Central memory CD4-positive, alpha-beta T cell (primary cell): ENCODE measurements around the gene CACNA1S.

ENCODE experiments used
- DNase-seq: peaks from one replicate; pipeline ENCODE4 v3.0.0; 2022

CACNA1S gene

GRCh38 chr1:201024625-201024998 lies 87.6 kb downstream of the CACNA1S start:
- DNase-seq, result no peak

DNA sequence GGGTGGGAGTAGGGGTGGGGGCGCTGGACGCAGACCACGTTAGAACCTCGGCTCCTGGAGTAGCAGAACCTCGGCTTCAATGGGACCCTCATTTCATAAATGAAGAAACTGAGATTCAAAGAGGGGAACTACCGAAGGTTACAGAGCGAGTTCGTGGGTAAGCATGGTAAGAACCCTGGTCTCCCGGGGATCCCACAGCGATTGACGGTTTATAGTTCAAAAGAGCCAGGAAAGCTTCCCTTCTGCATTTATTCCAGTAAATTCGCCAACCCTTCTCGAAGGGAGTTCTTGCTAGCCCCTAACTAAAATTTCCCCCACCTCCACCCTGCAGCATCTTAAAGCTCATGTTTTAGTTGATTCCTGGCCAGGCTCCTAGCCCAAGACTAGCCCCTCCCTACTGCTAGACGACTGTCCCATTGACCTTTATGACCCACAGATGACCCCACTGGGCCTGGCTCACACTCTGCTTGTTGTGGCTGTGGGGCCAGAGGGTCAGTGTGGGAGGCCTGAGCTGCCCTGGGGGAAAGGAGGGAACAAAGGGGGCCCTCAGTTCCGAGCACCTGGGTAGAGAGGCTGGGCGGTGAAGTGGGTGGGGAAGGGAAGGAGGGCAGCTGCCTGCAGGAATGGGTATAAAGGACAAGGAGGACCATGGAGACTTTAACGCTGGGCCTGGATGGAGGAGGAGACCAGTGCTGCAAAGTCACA lies 88.2 kb downstream of the CACNA1S start:
- DNase-seq, result no peak

- DNase-seq, result peak; percentile 89
Measured at GRCh38 chr1:201023517-201023902, 88.7 kb downstream of the CACNA1S start, which contains the start of gene KIF21B. Gene KIF21B, minus strand, starts transcription at chr1:201023714. Its CDS starts 331 bp downstream, at chr1:201023383.

DNA sequence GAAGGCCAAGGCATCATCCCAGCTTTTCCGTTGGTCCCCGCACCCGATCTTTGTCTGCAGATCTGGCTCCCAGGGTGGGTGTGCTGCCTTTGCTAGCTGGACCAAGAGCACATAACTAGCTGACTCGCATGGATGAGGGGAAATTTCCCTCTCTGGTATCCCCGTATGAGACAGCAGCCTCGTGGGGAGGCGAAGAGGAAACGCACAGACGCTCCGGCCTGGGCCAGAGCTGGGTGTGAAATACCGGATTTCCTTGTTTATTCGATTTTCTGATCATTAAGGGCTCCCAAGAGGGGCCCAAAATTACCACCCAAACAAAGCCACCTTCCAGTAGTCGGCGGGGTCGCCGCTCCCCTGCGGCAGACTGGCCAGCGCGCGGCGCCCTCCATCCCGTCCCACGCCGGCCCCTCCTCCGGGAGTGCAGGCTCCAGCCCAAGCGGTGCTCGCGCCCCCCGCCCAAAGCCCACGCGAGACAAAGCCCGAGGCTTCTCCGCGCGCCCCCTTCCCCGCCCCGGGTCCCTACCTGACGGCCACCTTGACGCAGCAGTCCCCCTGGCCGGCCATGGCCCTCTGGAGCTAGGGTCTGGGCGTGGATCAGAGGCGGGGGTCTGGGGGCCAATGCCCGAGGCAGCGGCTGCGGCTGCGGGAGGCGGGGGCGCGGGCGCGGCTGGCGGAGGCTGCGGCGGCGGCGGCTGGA lies 89.3 kb downstream of the CACNA1S start:
- peak; percentile 35 for DNase-seq

GRCh38 chr1:201022493-201022819 lies 89.8 kb downstream of the CACNA1S start:
- DNase-seq, result no peak

DNA sequence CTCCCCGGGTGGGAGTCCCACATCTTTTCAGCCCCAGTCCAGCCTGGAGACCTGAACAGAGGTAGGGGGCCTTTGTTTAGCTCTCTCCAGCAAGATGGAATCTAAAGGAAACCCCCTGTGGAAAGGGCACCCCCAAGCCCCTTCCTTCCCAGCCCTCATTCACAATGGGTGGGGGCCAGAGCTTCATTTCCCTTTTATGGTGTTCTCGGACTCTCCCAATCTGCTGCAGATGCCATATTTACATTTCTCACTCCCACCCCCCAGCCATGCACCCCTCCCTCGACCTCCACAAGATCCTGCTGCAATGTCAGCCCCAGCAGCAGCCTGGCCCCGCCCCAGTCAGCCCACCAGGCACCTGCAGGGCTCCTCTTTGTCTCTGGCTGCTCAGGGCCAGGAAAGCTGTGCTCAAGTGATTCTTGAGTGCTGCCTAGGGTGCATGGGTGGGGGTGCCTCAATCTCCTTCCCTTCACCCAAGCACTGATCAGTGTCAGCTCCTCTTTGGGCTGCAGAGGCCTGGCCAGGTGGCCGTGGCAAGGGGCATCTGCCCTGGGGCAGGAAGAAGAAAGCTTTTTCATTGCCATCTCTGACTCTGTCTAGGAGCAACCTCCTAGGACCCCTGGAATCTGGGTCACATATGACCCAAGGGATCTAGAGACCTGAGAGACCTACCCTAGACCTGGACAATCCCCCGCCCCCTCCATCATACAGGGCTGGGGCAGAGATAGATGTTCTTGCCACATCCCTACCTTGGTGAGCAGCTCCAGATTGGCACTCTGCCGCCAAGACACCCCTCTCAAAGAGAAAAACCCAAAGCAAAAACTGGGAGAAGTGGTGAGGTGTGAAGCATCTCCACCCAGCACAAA lies 90.4 kb downstream of the CACNA1S start:
- DNase-seq, result no peak

GRCh38 chr1:201020721-201021629 lies 91.3 kb downstream of the CACNA1S start:
- DNase-seq, result peak; percentile 25

GRCh38 chr1:201020040-201020591 lies 92.1 kb downstream of the CACNA1S start:
- DNase-seq, result peak; percentile 16

DNA sequence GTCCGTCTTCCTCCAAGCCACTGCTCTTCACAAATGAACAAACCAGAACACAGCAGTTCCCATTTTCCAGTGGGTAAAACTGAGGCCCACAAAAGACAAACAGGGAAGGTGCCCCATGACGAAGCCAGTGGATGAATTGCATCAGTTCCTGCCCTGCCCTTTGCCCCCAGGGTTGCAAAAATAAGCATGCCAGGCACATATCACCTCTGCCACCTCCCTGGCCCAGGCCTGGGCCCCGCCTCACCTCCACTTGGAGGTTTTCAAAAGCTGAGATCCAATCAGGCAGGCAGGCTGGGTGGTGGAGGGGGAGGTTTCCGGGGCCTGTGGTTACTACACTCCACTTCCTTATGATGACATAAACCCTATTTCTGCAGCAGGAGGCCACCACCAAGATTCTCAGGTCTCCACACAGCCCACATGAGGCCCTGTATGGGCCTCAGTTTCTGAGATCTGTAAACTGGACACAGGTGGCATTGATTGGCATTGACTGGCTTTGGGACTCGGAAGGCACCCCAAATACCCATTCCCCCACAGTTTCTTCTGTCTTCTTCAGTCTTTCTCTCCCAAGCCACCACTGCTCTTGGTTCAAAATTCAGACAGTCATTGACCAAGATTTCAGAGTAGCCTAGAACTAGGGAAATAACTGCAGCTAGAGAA lies 92.8 kb downstream of the CACNA1S start:
- peak; percentile 91 for DNase-seq

DNA sequence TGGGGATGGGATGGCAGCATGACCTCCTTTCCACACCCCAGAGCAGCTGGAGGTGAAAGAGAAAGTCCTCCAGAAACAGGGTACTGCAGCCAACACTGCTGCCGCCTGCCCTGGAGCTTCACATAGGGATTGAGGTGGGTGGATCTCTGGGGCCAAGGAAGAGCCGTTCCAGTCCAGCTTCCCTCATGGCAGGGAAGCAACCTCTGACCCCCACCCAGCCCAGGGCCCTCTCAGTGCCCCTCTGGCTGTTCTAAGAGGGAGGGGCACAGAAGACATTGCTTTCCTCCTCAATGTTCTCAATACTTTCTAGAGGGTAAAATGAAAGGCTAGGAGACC lies 94.4 kb downstream of the CACNA1S start:
- no peak for DNase-seq

DNA sequence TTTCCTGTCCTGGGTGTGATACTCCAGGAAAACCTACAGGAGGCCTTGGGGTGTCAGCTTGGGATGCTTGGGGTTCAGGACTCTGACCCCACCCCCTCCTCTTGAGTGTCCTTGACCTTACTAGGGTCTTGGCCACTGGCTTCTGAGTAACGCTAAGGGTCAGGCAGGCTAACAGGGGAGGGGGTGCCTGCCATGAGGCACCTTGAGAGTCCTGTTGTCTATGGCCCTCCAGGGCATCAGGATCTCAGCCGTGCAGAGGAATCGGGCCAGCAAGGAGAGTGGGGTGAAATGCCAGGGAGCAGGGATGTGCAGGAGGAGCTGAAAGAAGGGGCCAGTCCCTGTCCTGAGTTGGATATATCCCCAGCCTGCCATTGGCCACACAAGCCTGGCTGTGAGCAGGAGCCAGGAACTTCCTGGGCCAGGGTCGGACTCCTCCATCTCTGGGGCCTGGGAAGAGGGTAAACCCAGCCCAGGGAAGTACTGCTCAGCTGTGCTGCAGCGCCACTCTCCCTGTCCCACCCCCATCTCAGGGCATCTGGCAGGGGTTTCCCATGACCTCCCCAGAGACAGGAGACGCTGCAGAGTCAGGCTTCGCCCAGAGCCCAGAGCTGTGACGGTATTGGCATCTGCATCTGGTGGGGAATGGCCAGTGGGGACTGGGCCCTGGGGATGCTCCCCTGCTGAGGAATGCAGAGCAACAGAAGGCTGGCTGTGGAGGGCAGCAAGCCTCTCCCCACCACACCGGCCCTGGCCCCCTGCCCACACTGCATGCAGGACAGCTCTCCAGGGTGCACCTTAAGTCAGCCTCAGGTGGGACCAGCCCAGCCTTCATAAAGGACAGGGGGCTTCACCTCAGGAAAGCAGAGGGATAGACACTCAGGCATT lies 95.0 kb downstream of the CACNA1S start:
- DNase-seq, result no peak

DNA sequence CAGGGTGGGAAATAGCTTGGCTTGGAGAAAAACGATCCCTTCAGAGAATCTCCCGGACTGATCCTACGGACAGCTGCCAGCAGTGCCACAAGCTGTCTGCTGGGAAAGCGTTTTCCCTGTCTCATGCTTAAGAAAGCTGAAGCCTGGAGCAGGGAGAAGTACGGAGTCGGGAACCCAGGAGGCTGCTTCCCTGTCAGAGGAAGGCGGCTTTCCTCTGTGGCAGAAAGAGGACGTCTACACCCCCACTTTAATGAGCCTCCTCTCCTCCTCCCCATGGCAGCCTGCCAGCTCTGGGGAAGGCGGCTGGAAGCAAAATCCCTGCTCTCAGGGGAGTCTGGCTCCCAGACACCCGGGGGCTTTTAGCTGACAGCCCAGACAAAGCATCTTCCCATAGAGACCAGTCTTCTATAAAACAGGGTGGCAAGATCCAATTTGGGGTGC lies 96.0 kb downstream of the CACNA1S start:
- DNase-seq, result no peak

GRCh38 chr1:201015551-201016091 lies 96.6 kb downstream of the CACNA1S start:
- DNase-seq, result no peak

DNA sequence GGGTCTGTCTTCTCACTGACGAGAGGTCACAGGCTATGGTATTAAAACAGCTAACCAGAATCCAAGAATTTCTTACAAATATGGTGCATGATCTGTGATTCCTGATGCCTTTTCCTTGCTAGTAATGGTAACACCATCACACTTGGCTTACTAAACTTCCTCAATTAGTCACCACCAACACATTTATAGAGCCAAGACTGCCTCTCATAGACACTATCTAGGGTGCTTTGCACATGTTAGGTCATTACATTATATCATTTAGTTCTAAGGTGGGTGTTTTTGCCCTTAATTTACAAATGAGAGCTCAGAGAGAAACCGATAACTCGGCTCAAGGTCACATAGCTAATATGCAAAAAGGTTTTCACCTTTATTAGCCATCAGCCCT lies 97.4 kb downstream of the CACNA1S start:
- DNase-seq, result no peak

- DNase-seq, result no peak
Measured at GRCh38 chr1:201013991-201014815, 98.0 kb downstream of the CACNA1S start.

DNA sequence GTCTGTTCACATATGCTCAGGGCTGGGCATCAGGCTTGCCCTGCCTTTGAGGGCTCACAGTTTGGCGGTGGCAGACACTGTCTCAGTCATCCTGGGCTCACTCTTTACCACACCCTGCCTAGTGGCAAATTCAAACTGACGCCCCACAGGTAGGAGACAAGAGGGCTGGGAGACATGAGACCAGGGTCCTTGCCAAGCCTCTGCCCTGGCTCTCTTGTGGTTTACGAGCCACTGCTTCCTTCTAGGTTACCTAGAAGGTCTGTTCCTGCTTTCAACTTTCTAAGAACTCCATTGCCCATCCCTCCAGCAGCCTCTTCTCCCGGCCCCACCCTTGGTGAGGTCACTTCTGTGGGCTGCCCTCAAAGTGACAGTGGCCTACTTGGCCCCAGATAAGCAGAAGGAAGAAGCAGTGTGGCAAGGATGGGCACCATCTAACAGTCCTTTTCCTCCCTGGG lies 99.2 kb downstream of the CACNA1S start:
- DNase-seq, result no peak

- DNase-seq, result no peak
Measured at GRCh38 chr1:201011616-201012015, 100.6 kb downstream of the CACNA1S start.

DNA sequence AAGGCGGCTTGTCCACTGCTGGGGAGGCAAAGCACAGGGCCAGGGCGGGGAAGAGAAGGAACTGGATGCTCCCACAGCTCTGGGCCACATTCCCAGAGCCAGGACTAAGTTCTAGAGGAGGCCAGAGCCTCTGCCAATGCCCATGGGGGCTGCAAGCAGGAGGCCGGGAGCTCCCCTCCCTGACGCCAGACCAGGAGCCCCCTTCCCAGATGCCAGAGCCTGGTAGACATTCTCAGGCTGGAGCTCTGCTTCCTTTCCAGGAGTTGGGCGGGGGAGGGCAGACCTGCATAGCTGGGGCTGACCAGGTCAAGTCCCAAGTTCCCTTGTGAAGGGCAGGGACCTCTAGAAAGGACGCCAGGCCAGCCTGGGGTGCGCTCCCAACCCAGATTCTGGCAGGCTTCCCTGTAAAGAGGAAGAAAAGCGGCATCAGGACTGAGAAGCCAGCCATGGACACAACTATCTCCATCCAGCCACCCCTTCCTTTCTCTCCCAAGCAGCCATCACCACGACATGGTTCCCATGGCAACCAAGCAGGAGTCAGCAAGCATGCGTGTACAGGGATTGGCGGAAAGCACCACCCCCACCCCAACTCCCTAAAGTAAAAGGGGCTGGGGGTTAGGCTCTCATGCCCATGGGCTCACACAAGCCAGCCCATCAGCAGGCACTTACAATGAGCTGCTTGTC lies 102.1 kb downstream of the CACNA1S start:
- no peak for DNase-seq
